HepG2 (cell line): ENCODE data around the gene PARN. TPM values are rescaled to one million over a fixed set of nuclear protein-coding genes. Genes with fewer than 3 reads are reported as not detected.

Experiments
- AGO1 ChIP-seq: fragments of 200-400 bp; formaldehyde crosslinking; IDR thresholded peaks from 2 replicates; pipeline ENCODE4 v1.6.1; 2017; ENCODE audit warnings: mild to moderate bottlenecking, low read depth, low read length, moderate library complexity; ENCODE audit not compliant: poor library complexity, severe bottlenecking
- ATF2 ChIP-seq: sonication (generic); formaldehyde crosslinking; IDR thresholded peaks from 2 replicates; pipeline ENCODE4 v1.4.0; 2020; ENCODE audit warnings: missing genetic modification reagents
- BCLAF1 ChIP-seq: fragments of 450-650 bp; IDR thresholded peaks from 2 replicates; pipeline ENCODE4 v1.6.1; 2017; ENCODE audit warnings: mild to moderate bottlenecking
- DR1 ChIP-seq: sonication (generic); formaldehyde crosslinking; IDR thresholded peaks from 2 replicates; pipeline ENCODE4 v1.8.0; 2021; ENCODE audit warnings: mild to moderate bottlenecking, missing genetic modification reagents, inconsistent platforms
- ESRRA ChIP-seq: sonication (generic); formaldehyde crosslinking; IDR thresholded peaks from 2 replicates; pipeline ENCODE4 v1.5.1; 2020; ENCODE audit warnings: mild to moderate bottlenecking, low read depth, missing genetic modification reagents
- EZH2 ChIP-seq: conservative IDR thresholded peaks from 2 replicates; pipeline ENCODE4 v1.6.1; 2012; ENCODE audit warnings: mild to moderate bottlenecking, low read depth, low read length, moderate library complexity
- HMG20B ChIP-seq: conservative IDR thresholded peaks from 2 replicates; pipeline ENCODE4 v1.6.1; 2016; ENCODE audit warnings: missing genetic modification reagents, missing compliant biosample characterization
- MED13 ChIP-seq: sonication (generic); formaldehyde crosslinking; IDR thresholded peaks from 2 replicates; pipeline ENCODE4 v1.5.0; 2020; ENCODE audit warnings: missing genetic modification reagents
- MEIS2 ChIP-seq: sonication (generic); formaldehyde crosslinking; IDR thresholded peaks from 2 replicates; pipeline ENCODE4 v1.9.0; 2021; ENCODE audit warnings: mild to moderate bottlenecking, missing genetic modification reagents
- POLR2AphosphoS5 ChIP-seq: IDR thresholded peaks from 2 replicates; pipeline ENCODE4 v1.6.1; 2012; ENCODE audit warnings: low read depth, low read length
- SOX6 ChIP-seq, 2 experiments: fragments of 450-650 bp in 1 of 2; sonication (generic) in 1 of 2; formaldehyde crosslinking in 1 of 2; IDR thresholded peaks; 2 replicates each; pipeline versions ENCODE4 v1.4.0 to v1.6.1; 2017 to 2020; ENCODE audit warnings: antibody characterized with exemption in 1 of 2, mild to moderate bottlenecking in 1 of 2, missing genetic modification reagents in 1 of 2
- TBX2 ChIP-seq: sonication (generic); formaldehyde crosslinking; IDR thresholded peaks from 2 replicates; pipeline ENCODE4 v1.5.0; 2020; ENCODE audit warnings: missing genetic modification reagents, mild to moderate bottlenecking, borderline replicate concordance
- ZFY ChIP-seq: sonication (generic); formaldehyde crosslinking; IDR thresholded peaks from 2 replicates; pipeline ENCODE4 v1.4.0; 2020; ENCODE audit warnings: missing genetic modification reagents
- ZNF432 ChIP-seq: sonication (generic); formaldehyde crosslinking; IDR thresholded peaks from 2 replicates; pipeline ENCODE4 v1.5.0; 2020; ENCODE audit warnings: missing genetic modification reagents, mild to moderate bottlenecking, borderline replicate concordance
- ZNF512 ChIP-seq: sonication (generic); formaldehyde crosslinking; IDR thresholded peaks from 2 replicates; pipeline ENCODE4 v1.4.0; 2020; ENCODE audit warnings: mild to moderate bottlenecking, missing genetic modification reagents
- ZNF616 ChIP-seq: sonication (generic); formaldehyde crosslinking; IDR thresholded peaks from 2 replicates; pipeline ENCODE4 v1.5.0; 2020; ENCODE audit warnings: low read depth, mild to moderate bottlenecking, missing genetic modification reagents
- polyA plus RNA-seq, 8 experiments: library from polyadenylated mRNA; depleted of rRNA in 3 of 8; stranded (reverse) in 7 of 8; unstranded in 1 of 8; fragments of >200 nt; fragmentation: Illumina TruSeq in 4 of 8; extraction: Trizol in 4 of 8; gene quantifications; 2 replicates each; pipeline versions ENCODE4 v1.2.1 to v1.2.3, GENCODE V29; 2011 to 2016; ENCODE audit warnings: low read depth in 4 of 8, missing spikeins in 1 of 8, mixed read lengths in 1 of 8; ENCODE audit not compliant: insufficient read depth in 1 of 8
- total RNA-seq, 5 experiments: library from RNA; depleted of rRNA; stranded (reverse); fragments of >200 nt; fragmentation: Illumina TruSeq; extraction: Trizol; gene quantifications; 2 replicates each; pipeline ENCODE4 v1.2.3, GENCODE V29; 2016; ENCODE audit warnings: low read depth in 1 of 5
- TF ChIP-seq, protein P1 (sequence below): sonication (generic); formaldehyde crosslinking; conservative IDR thresholded peaks from 2 replicates; pipeline ENCODE4 v1.4.0; 2020; ENCODE audit warnings: missing genetic modification reagents
- TF ChIP-seq, protein P2 (sequence below): sonication (generic); formaldehyde crosslinking; IDR thresholded peaks from 2 replicates; pipeline ENCODE4 v1.5.0; 2020; ENCODE audit warnings: missing genetic modification reagents
- TF ChIP-seq, protein P3 (sequence below): sonication (generic); formaldehyde crosslinking; IDR thresholded peaks from 2 replicates; pipeline ENCODE4 v1.5.0; 2020; ENCODE audit warnings: mild to moderate bottlenecking, low read depth, missing genetic modification reagents, borderline replicate concordance

Gene PARN
- total and polyA plus RNA-seq, 2 of the 13 experiments (the other 11 are each of a cell fraction or from before 2014, with no cell fraction given), result 13.3 to 47.6 TPM

DNA sequence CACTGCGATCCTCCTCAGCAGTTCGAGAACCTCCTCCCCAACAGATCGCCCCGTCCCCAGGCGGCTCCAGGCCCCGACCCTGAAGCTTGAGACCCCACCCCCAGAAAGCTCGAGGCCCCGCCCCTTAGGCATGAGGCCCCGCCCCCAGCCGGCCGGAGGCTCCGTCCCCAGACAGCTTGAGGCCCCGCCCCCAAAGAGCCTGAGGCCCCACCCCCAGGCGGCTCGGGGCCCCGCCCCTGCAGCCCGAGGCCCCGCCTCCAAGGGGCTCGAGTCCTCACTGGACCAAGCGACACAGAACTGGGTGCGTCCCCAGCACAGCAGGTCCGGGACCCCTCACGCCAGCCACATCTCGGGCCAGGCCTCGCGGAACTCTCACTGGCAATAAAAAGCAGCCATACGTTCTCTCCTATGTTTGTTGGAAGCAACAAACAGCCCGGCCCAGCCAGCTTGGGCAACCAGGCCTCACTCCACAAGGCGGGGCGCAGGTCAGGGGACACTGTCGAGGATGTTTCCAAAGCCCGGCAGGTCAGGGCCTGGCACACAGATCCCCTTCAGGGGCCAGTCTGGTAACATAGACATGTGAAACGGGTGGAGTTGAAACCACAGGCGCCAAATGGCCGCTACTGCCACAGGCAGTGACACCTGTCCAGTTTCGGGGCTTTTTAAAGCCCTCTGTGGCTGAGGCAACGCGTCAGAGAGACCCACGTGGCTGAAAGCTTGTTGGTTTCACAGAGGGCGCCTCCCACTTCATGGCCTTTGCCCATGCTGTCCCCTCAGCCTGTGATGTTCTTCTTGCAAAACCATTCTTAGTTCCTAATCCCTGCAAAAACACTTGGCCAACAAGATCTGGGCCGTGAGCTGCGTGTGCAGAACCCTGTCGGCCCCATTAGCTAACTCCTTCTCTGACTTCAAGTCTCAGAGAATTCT lies 224.2 kb downstream of the PARN start (continued):
- peak; percentile 65 for TF ChIP-seq AGO1
- TF ChIP-seq, protein P1, sequence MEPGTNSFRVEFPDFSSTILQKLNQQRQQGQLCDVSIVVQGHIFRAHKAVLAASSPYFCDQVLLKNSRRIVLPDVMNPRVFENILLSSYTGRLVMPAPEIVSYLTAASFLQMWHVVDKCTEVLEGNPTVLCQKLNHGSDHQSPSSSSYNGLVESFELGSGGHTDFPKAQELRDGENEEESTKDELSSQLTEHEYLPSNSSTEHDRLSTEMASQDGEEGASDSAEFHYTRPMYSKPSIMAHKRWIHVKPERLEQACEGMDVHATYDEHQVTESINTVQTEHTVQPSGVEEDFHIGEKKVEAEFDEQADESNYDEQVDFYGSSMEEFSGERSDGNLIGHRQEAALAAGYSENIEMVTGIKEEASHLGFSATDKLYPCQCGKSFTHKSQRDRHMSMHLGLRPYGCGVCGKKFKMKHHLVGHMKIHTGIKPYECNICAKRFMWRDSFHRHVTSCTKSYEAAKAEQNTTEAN, result peak; percentile 40; the same call in 1 of the 2 replicates
- TF ChIP-seq TBX2 (CRISPR knock-in tag), result peak; percentile 95
- no peak for TF ChIP-seq EZH2
- peak; percentile 99 for TF ChIP-seq ZFY (CRISPR knock-in tag)
- TF ChIP-seq ZNF432, result no peak
- peak; percentile 41; the same call in 1 of the 2 replicates for TF ChIP-seq ESRRA (CRISPR knock-in tag)
- no peak; the same call in 1 of the 2 replicates for TF ChIP-seq ZNF616 (CRISPR knock-in tag)
- TF ChIP-seq DR1, result peak; percentile 77
- peak; percentile 66; the same call in 1 of the 2 replicates for TF ChIP-seq MED13 (CRISPR knock-in tag)
- no peak; the same call in 1 of the 2 replicates for TF ChIP-seq HMG20B (CRISPR knock-in tag)
- peak; percentile 61; the same call in 1 of the 2 replicates for TF ChIP-seq MEIS2 (CRISPR knock-in tag)
- peak; percentile 44 for TF ChIP-seq ZNF512 (CRISPR knock-in tag)
- TF ChIP-seq, protein P2, sequence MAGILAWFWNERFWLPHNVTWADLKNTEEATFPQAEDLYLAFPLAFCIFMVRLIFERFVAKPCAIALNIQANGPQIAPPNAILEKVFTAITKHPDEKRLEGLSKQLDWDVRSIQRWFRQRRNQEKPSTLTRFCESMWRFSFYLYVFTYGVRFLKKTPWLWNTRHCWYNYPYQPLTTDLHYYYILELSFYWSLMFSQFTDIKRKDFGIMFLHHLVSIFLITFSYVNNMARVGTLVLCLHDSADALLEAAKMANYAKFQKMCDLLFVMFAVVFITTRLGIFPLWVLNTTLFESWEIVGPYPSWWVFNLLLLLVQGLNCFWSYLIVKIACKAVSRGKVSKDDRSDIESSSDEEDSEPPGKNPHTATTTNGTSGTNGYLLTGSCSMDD (CRISPR knock-in tag), result peak; percentile 67; the same call in 1 of the 2 replicates
- TF ChIP-seq ATF2 (CRISPR knock-in tag), result no peak; the same call in 1 of the 2 replicates
- TF ChIP-seq POLR2AphosphoS5, result peak; percentile 98
- TF ChIP-seq, protein P3, sequence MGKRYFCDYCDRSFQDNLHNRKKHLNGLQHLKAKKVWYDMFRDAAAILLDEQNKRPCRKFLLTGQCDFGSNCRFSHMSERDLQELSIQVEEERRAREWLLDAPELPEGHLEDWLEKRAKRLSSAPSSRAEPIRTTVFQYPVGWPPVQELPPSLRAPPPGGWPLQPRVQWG (CRISPR knock-in tag), result no peak; the same call in 1 of the 2 replicates
- no peak for TF ChIP-seq SOX6 (IDR thresholded peaks at IDR 0.05)
- TF ChIP-seq SOX6 (CRISPR knock-in tag; IDR thresholded peaks at IDR 0.05), result peak; percentile 78
- TF ChIP-seq BCLAF1, result no peak
